Parathyroid adenoma (tissue), 2 donors: Measurements from ENCODE around the gene PRKCA.

ENCODE experiments used
- H2AFZ ChIP-seq: fragments of 300-600 bp; sonication (generic); one replicate; pipeline ENCODE4 v1.7.0; 2017; ENCODE audit warnings: antibody characterized with exemption, mild to moderate bottlenecking
- H3K27ac ChIP-seq: fragments of 300-600 bp; sonication (generic); one replicate; pipeline ENCODE4 v1.7.0; 2017
- H3K27me3 ChIP-seq: fragments of 300-600 bp; sonication (generic); one replicate; pipeline ENCODE4 v1.7.0; 2017; ENCODE audit warnings: low read length; ENCODE audit not compliant: control insufficient read depth, insufficient read depth
- H3K36me3 ChIP-seq: fragments of 300-600 bp; sonication (generic); one replicate; pipeline ENCODE4 v1.7.0; 2017; ENCODE audit warnings: low read length; ENCODE audit not compliant: control insufficient read depth, insufficient read depth
- H3K4me1 ChIP-seq: fragments of 300-600 bp; sonication (generic); one replicate; pipeline ENCODE4 v1.7.0; 2017; ENCODE audit warnings: control low read depth
- H3K4me2 ChIP-seq: fragments of 300-600 bp; sonication (generic); one replicate; pipeline ENCODE4 v1.7.0; 2017; ENCODE audit warnings: low read length
- H3K4me3 ChIP-seq: fragments of 300-600 bp; sonication (generic); one replicate; pipeline ENCODE4 v1.7.0; 2017; ENCODE audit warnings: low read depth, low read length
- H3K79me2 ChIP-seq: fragments of 300-600 bp; sonication (generic); one replicate; pipeline ENCODE4 v1.7.0; 2017; ENCODE audit warnings: control low read depth
- H3K9ac ChIP-seq: fragments of 300-600 bp; sonication (generic); one replicate; pipeline ENCODE4 v1.7.0; 2017; ENCODE audit warnings: mild to moderate bottlenecking
- H3K9me3 ChIP-seq: fragments of 300-600 bp; sonication (generic); one replicate; pipeline ENCODE4 v1.7.0; 2017; ENCODE audit warnings: low read length; ENCODE audit not compliant: control insufficient read depth
- CTCF ChIP-seq: fragments of 300-600 bp; sonication (generic); IDR thresholded peaks from one replicate; pipeline ENCODE4 v1.7.0; 2017; ENCODE audit warnings: antibody characterized with exemption, mild to moderate bottlenecking
- donor health status: primary hyperparathyroidism.

Gene PRKCA

DNA sequence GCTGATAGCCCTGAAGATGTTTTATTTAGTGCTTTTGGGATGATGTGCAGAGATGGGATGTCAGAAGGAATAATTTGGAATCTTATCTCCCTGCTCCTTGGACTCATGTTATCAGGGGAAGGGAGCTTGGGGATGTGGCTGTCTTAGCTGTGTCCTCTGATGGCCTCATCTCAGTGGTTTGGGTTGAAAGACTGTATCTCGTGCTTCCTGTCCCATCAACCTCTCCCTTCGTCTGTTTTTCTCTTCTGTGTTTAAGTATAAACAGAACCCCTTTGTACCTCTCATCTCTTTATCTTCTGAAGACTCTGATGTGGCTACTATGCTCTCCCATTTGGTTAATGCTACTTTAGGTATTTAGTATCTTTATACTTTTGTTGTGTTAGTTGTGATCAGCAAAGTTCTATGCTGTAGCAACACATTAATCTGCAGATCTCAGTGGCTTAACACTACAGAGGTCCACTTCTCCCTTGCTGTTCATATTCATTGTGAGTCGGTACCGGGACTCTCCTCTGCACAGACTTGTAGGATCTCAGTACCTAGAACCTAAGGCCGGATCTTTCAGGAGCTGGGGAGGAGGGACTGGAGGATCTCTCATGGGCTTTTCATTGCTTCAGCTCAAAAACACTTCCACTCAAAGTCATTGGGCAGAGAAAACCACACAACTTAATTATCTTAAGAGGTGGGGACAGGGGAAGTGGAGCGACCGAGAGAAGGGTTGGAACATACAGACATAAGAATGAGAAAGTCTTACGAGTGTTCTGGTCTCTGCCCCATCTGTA is 28.8 kb downstream of the PRKCA start:
- H3K9ac ChIP-seq, result no peak overlapping the region
- no peaks in the 10 kb centered on the region for H3K79me2 ChIP-seq
- H3K27me3 ChIP-seq, result no peaks in the 10 kb centered on the region
- H3K27ac ChIP-seq, result no peak overlapping the region
- no peaks in the 10 kb centered on the region for H3K9me3 ChIP-seq
- no peak for TF ChIP-seq CTCF
- H3K4me1 ChIP-seq, result no peaks in the 10 kb centered on the region
- H3K36me3 ChIP-seq, result no peaks in the 10 kb centered on the region
- no peak overlapping the region for H2AFZ ChIP-seq
- H3K4me2 ChIP-seq, result no peak overlapping the region
- H3K4me3 ChIP-seq, result no peak overlapping the region

DNA sequence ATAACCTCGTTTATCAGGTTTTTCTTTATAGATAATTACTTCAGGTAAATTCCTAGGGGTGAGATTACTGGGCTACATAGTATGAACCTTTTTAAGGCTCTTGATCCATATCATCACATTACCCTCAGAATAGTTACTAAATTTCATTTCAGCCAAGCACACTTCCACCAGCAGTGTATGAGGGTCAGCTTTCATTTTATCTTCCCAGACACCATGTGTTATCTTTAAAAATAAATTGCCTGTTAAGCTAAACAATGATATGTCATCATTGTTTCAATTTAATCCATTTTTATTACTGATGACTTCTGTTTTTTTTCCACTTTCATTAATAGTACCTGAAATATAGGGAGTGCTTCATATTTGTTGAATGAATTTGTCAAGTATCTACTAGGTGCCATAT is 33.4 kb downstream of the PRKCA start:
- Histone ChIP-seq H3K4me2 (no peak overlapping the region), H3K79me2 (no peaks in the 10 kb centered on the region), H3K9ac (no peak overlapping the region), H3K4me3 (no peak overlapping the region), H2AFZ (no peak overlapping the region), H3K9me3 (no peaks in the 10 kb centered on the region), H3K27me3 (no peaks in the 10 kb centered on the region), H3K27ac (no peak overlapping the region), H3K36me3 (no peaks in the 10 kb centered on the region), H3K4me1 (no peaks in the 10 kb centered on the region)
- TF ChIP-seq CTCF, result no peak

- H3K4me1 ChIP-seq, result no peaks in the 10 kb centered on the region
- no peaks in the 10 kb centered on the region for H3K36me3 ChIP-seq
- no peak overlapping the region for H3K9ac ChIP-seq
- H3K4me3 ChIP-seq, result no peak overlapping the region
- TF ChIP-seq CTCF, result no peak
- no peaks in the 10 kb centered on the region for H3K9me3 ChIP-seq
- H3K79me2 ChIP-seq, result no peaks in the 10 kb centered on the region
- H2AFZ ChIP-seq, result no peak overlapping the region
- H3K27me3 ChIP-seq, result no peaks in the 10 kb centered on the region
- no peak overlapping the region for H3K27ac ChIP-seq
- H3K4me2 ChIP-seq, result no peak overlapping the region
Observed at GRCh38 chr17:66337268-66337667, 34.9 kb downstream of the PRKCA start.

- H3K79me2 ChIP-seq, result no peaks in the 10 kb centered on the region
- H3K27ac ChIP-seq, result no peak overlapping the region
- no peak overlapping the region for H3K4me3 ChIP-seq
- H3K9ac ChIP-seq, result no peak overlapping the region
- H3K9me3 ChIP-seq, result no peaks in the 10 kb centered on the region
- H3K4me2 ChIP-seq, result no peak overlapping the region
- no peaks in the 10 kb centered on the region for H3K27me3 ChIP-seq
- H2AFZ ChIP-seq, result no peak overlapping the region
- TF ChIP-seq CTCF, result no peak
- no peaks in the 10 kb centered on the region for H3K4me1 ChIP-seq
- H3K36me3 ChIP-seq, result no peaks in the 10 kb centered on the region
Observed at GRCh38 chr17:66337866-66338485, 35.6 kb downstream of the PRKCA start.

DNA sequence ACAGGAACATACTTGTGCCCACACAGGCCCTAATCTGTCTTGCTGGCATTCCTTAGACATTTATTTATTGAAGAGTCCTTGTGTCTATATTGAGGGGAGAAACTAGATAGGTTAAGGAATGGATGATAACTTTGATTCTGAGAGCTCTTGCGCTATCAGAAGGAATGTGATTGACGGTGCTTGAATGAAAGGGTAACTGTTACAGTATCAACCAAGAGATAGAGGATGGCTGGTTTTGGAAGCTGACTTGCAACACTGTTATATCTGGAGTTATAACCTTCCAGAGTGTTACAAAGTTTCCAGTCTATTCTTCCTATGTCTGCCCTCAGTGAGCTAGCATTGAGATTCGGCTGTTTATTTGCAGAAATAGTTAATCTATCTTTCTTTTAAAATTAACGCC is 36.5 kb downstream of the PRKCA start:
- no peak overlapping the region for H3K27ac ChIP-seq
- H3K9me3 ChIP-seq, result no peaks in the 10 kb centered on the region
- H3K4me1 ChIP-seq, result no peaks in the 10 kb centered on the region
- no peak overlapping the region for H3K4me3 ChIP-seq
- no peaks in the 10 kb centered on the region for H3K79me2 ChIP-seq
- no peaks in the 10 kb centered on the region for H3K27me3 ChIP-seq
- no peak for TF ChIP-seq CTCF
- H3K36me3 ChIP-seq, result no peaks in the 10 kb centered on the region
- H2AFZ ChIP-seq, result no peak overlapping the region
- no peak overlapping the region for H3K9ac ChIP-seq
- H3K4me2 ChIP-seq, result no peak overlapping the region
